HG03025 (cell line): ENCODE measurements around the gene AKAP17A.

Experiments used
- ATAC-seq: cut with Tn5 transposase; IDR thresholded peaks from one replicate; pipeline ENCODE4 v1.9.1; 2021; ENCODE audit warnings: mild to moderate bottlenecking, moderate library complexity; ENCODE audit not compliant: unreplicated experiment, low FRiP score

Gene AKAP17A

GRCh38 chrX:1581132-1581531 lies 10.3 kb upstream of the AKAP17A start:
- no peak for ATAC-seq

GRCh38 chrX:1582686-1583437 lies 8.5 kb upstream of the AKAP17A start:
- ATAC-seq = peak; percentile 80

- no peak for ATAC-seq
Measured at GRCh38 chrX:1584237-1585011, 7.0 kb upstream of the AKAP17A start.

GRCh38 chrX:1587161-1587560 lies 4.2 kb upstream of the AKAP17A start:
- no peak for ATAC-seq

GRCh38 chrX:1589356-1590130 lies 1.9 kb upstream of the AKAP17A start:
- no peak for ATAC-seq

- peak; percentile 6 for ATAC-seq
Measured at GRCh38 chrX:1591863-1592469, 562 bp downstream of the AKAP17A start.

GRCh38 chrX:1592470-1593142 lies 1.2 kb downstream of the AKAP17A start:
- peak; percentile 43 for ATAC-seq

GRCh38 chrX:1593286-1594271 lies 2.2 kb downstream of the AKAP17A start:
- no peak for ATAC-seq

- no peak for ATAC-seq
Measured at GRCh38 chrX:1595711-1596060, 4.3 kb downstream of the AKAP17A start.

- ATAC-seq = no peak
Measured at GRCh38 chrX:1596676-1597344, 5.4 kb downstream of the AKAP17A start.

- ATAC-seq = no peak
Measured at GRCh38 chrX:1597345-1598020, 6.1 kb downstream of the AKAP17A start.

GRCh38 chrX:1598021-1598875 lies 6.8 kb downstream of the AKAP17A start:
- ATAC-seq = no peak

GRCh38 chrX:1598876-1599790 lies 7.7 kb downstream of the AKAP17A start:
- ATAC-seq = no peak

GRCh38 chrX:1599791-1600405 lies 8.5 kb downstream of the AKAP17A start:
- ATAC-seq = no peak

- no peak for ATAC-seq
Measured at GRCh38 chrX:1600406-1601050, 9.1 kb downstream of the AKAP17A start.
